ENCODE results near the gene TPRA1. TPM values are rescaled to one million over a fixed set of nuclear protein-coding genes. Genes with fewer than 3 reads are reported as not detected.

The TPRA1 gene
- total RNA-seq, 1 experiment from 2014 or later = 20.2 TPM

- no peak for DNase-seq (ENCODE audit: low spot score)
- ChIA-PET CTCF (interaction anchor here (0.7 kb wide), 1 partner anchor 980 kb away, joined by 3 read pairs; no protein-coding TSS in a partner anchor), POLR2A (ENCODE audit: low non-redundant PET) (no interaction called here)
- Histone ChIP-seq H3K36me3 (ENCODE audit: insufficient read depth, low read length, poor library complexity, severe bottlenecking) (no peaks in the 10 kb centered on the region), H3K27me3 (replicated peaks; ENCODE audit: insufficient read depth, low read depth, low read length, poor library complexity) (no peaks in the 10 kb centered on the region), H3K9me3 (ENCODE audit: low read depth, low read length, poor library complexity, severe bottlenecking) (no peaks in the 10 kb centered on the region), H3K27ac (ENCODE audit: low read depth, low read length, poor library complexity, severe bottlenecking) (no peak overlapping the region), H3K4me3 (ENCODE audit: low read depth, low read length, poor library complexity, severe bottlenecking) (no peak overlapping the region), H3K4me1 (ENCODE audit: insufficient read depth, low read length, poor library complexity, severe bottlenecking) (no peaks in the 10 kb centered on the region)
- BruUV-seq (replicated peaks) = no TSS peak
- intact Hi-C loops (cut with micrococcal nuclease; ENCODE audit: unreplicated experiment) = no loop called here
- TF ChIP-seq CTCF (conservative IDR thresholded peaks at IDR 0.05; ENCODE audit: low read depth, low read length) (no peak), EZH2 (IDR thresholded peaks at IDR 0.05; ENCODE audit: borderline replicate concordance, low read depth, low read length, poor library complexity, severe bottlenecking) (no peak)
Measured at GRCh38 chr3:127637971-127638370, 47.4 kb upstream of the TPRA1 start.

- intact Hi-C loops (cut with micrococcal nuclease; ENCODE audit: unreplicated experiment) = no loop called here
- ChIA-PET POLR2A (ENCODE audit: low non-redundant PET) (no interaction called here), CTCF (no interaction called here)
- BruUV-seq (replicated peaks) = no TSS peak
- Histone ChIP-seq H3K4me1 (ENCODE audit: insufficient read depth, low read length, poor library complexity, severe bottlenecking) (no peaks in the 10 kb centered on the region), H3K9me3 (ENCODE audit: low read depth, low read length, poor library complexity, severe bottlenecking) (no peaks in the 10 kb centered on the region), H3K27ac (ENCODE audit: low read depth, low read length, poor library complexity, severe bottlenecking) (no peak overlapping the region), H3K27me3 (replicated peaks; ENCODE audit: insufficient read depth, low read depth, low read length, poor library complexity) (no peaks in the 10 kb centered on the region), H3K4me3 (ENCODE audit: low read depth, low read length, poor library complexity, severe bottlenecking) (no peak overlapping the region), H3K36me3 (ENCODE audit: insufficient read depth, low read length, poor library complexity, severe bottlenecking) (no peaks in the 10 kb centered on the region)
- DNase-seq (ENCODE audit: low spot score) = no peak
- TF ChIP-seq EZH2 (IDR thresholded peaks at IDR 0.05; ENCODE audit: borderline replicate concordance, low read depth, low read length, poor library complexity, severe bottlenecking) (no peak), CTCF (conservative IDR thresholded peaks at IDR 0.05; ENCODE audit: low read depth, low read length) (no peak)
Measured at GRCh38 chr3:127637546-127637945, 47.0 kb upstream of the TPRA1 start.

- BruUV-seq (replicated peaks) = no TSS peak
- POLR2A ChIA-PET (ENCODE audit: low non-redundant PET) = no interaction called here
- Histone ChIP-seq H3K4me3 (ENCODE audit: low read depth, low read length, poor library complexity, severe bottlenecking) (no peak overlapping the region), H3K9me3 (ENCODE audit: low read depth, low read length, poor library complexity, severe bottlenecking) (no peaks in the 10 kb centered on the region), H3K27me3 (replicated peaks; ENCODE audit: insufficient read depth, low read depth, low read length, poor library complexity) (no peaks in the 10 kb centered on the region), H3K36me3 (ENCODE audit: insufficient read depth, low read length, poor library complexity, severe bottlenecking) (no peaks in the 10 kb centered on the region), H3K4me1 (ENCODE audit: insufficient read depth, low read length, poor library complexity, severe bottlenecking) (peaks cover 6% of the 10 kb centered on the region), H3K27ac (ENCODE audit: low read depth, low read length, poor library complexity, severe bottlenecking) (no peak overlapping the region)
- no peak for DNase-seq (ENCODE audit: low spot score)
- intact Hi-C loops (cut with micrococcal nuclease; ENCODE audit: unreplicated experiment) = no loop called here
- CTCF ChIA-PET = interaction anchor here (0.5 kb wide), 1 partner anchor 17 kb away, joined by 3 read pairs; no protein-coding TSS in a partner anchor
- no peak for TF ChIP-seq EZH2 (IDR thresholded peaks at IDR 0.05; ENCODE audit: borderline replicate concordance, low read depth, low read length, poor library complexity, severe bottlenecking)
- no peak for TF ChIP-seq CTCF (conservative IDR thresholded peaks at IDR 0.05; ENCODE audit: low read depth, low read length)
Measured at GRCh38 chr3:127634653-127635052, 44.1 kb upstream of the TPRA1 start.

Measured in A673 (cell line).